Measurements from ENCODE around the gene ZNF174. TPM values are rescaled to one million over a fixed set of nuclear protein-coding genes. Genes with fewer than 3 reads are reported as not detected.

ZNF174 gene
- total RNA-seq, 2 donors from 2014 or later: 4.9 to 13.0 TPM

DNA sequence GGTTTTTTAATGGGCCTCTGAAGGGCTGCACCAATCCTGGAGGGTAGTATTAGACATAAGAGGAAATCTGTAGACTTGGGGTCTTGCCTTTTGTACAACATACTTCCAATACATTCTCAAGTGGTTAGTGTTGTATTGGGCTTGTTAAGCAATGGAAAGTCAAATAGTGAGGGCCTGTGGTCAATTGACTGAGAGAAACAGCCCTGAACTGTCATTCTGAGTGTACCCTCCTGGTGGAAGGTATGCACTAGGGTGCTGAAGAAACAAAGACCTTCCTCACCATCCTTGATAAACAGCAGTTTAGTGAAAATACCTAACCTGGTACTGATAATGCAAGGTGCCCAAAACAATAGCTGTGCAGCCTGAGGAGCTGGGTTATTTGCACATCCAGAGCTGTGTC lies 23.1 kb upstream of the ZNF174 start:
- ATAC-seq (no peak), DNase-seq (no peak)
- no peak overlapping the region for H3K27ac ChIP-seq
- H3K9me3 ChIP-seq: peaks cover 0 to 70% (median 4%) of the 10 kb centered on the region in 3 donors
- TF ChIP-seq, protein P1, sequence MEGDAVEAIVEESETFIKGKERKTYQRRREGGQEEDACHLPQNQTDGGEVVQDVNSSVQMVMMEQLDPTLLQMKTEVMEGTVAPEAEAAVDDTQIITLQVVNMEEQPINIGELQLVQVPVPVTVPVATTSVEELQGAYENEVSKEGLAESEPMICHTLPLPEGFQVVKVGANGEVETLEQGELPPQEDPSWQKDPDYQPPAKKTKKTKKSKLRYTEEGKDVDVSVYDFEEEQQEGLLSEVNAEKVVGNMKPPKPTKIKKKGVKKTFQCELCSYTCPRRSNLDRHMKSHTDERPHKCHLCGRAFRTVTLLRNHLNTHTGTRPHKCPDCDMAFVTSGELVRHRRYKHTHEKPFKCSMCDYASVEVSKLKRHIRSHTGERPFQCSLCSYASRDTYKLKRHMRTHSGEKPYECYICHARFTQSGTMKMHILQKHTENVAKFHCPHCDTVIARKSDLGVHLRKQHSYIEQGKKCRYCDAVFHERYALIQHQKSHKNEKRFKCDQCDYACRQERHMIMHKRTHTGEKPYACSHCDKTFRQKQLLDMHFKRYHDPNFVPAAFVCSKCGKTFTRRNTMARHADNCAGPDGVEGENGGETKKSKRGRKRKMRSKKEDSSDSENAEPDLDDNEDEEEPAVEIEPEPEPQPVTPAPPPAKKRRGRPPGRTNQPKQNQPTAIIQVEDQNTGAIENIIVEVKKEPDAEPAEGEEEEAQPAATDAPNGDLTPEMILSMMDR (IDR thresholded peaks at IDR 0.05): no peak
- no peak for TF ChIP-seq POLR2A (IDR thresholded peaks at IDR 0.05)
- H3K4me1 ChIP-seq: no peaks in the 10 kb centered on the region
- no peak overlapping the region for H3K4me3 ChIP-seq
- H3K36me3 ChIP-seq (replicated peaks in 1 of 2; ENCODE audit: insufficient read depth in 1 of 2, low read depth in 2 of 2): peaks cover 6% of the 10 kb centered on the region in 2 donors
- no peaks in the 10 kb centered on the region for H3K27me3 ChIP-seq
- intact Hi-C loops (cut with DNase I): no loop called here

DNA sequence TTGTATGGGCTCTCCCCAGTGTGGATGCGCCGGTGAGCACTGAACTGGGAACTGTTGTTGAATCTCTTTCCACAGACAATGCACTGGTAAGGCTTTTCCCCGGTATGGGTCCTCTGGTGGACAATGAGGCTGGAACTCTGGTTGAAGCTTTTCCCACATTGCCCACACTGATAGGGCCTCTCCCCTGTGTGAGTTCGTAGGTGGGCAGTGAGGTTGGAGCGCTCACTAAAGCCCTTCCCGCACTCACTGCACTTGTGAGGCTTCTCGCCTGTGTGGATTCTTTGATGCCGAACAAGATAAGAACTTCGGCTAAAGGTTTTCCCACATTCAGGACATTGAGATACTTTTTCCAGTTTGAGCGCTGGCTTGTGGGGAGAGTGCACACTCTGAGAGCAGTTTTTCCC lies 18.0 kb upstream of the ZNF174 start:
- peaks cover 31% of the 10 kb centered on the region in 2 donors for H3K36me3 ChIP-seq (replicated peaks in 1 of 2; ENCODE audit: insufficient read depth in 1 of 2, low read depth in 2 of 2)
- DNase-seq: no peak
- no peak for TF ChIP-seq POLR2A (IDR thresholded peaks at IDR 0.05)
- TF ChIP-seq, protein P1 (IDR thresholded peaks at IDR 0.05): no peak
- H3K4me3 ChIP-seq: no peak overlapping the region
- H3K27ac ChIP-seq: no peak overlapping the region
- ATAC-seq: no peak
- H3K4me1 ChIP-seq: no peaks in the 10 kb centered on the region
- 94 to 95% methylated on average over 8 to 10 of the region's 10 CpGs for WGBS, 2 donors
- peaks cover 0 to 83% (median 10%) of the 10 kb centered on the region in 3 donors for H3K9me3 ChIP-seq
- intact Hi-C loops (cut with DNase I): loop anchor here (5.0 kb wide), 1 partner anchor 71 kb away; no protein-coding TSS in a partner anchor
- H3K27me3 ChIP-seq: no peaks in the 10 kb centered on the region

DNA sequence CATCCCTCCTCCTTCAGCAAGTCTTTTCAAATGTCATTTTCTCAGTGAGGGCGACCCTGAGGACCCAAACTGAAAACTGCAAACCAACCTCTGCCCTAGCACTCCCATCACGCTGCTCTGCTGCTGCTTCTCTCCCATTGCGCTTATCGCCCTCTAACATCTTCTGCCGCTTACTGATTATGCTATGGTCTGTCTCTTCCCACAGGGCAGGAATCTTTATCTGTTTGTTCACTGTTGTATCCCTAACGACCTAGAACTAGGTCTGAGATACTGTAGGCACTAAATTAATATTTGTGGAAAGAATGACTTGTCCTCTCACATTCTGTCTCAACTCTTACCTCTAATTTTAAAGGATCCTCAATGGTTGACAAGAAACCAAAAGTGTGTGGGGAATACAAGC lies 12.7 kb upstream of the ZNF174 start:
- ATAC-seq (no peak), DNase-seq (no peak)
- no peak overlapping the region for H3K27ac ChIP-seq
- TF ChIP-seq, protein P1 (IDR thresholded peaks at IDR 0.05): no peak
- no peak for TF ChIP-seq POLR2A (IDR thresholded peaks at IDR 0.05)
- intact Hi-C loops (cut with DNase I): no loop called here
- H3K4me3 ChIP-seq: no peak overlapping the region
- H3K9me3 ChIP-seq: peaks cover 0 to 59% (median 3%) of the 10 kb centered on the region in 3 donors
- no peaks in the 10 kb centered on the region for H3K27me3 ChIP-seq
- peaks cover 40 to 43% of the 10 kb centered on the region in 2 donors for H3K36me3 ChIP-seq (replicated peaks in 1 of 2; ENCODE audit: insufficient read depth in 1 of 2, low read depth in 2 of 2)
- H3K4me1 ChIP-seq: no peaks in the 10 kb centered on the region
- WGBS, 2 donors: 93 to 94% methylated on average over 6 of the region's 6 CpGs

DNA sequence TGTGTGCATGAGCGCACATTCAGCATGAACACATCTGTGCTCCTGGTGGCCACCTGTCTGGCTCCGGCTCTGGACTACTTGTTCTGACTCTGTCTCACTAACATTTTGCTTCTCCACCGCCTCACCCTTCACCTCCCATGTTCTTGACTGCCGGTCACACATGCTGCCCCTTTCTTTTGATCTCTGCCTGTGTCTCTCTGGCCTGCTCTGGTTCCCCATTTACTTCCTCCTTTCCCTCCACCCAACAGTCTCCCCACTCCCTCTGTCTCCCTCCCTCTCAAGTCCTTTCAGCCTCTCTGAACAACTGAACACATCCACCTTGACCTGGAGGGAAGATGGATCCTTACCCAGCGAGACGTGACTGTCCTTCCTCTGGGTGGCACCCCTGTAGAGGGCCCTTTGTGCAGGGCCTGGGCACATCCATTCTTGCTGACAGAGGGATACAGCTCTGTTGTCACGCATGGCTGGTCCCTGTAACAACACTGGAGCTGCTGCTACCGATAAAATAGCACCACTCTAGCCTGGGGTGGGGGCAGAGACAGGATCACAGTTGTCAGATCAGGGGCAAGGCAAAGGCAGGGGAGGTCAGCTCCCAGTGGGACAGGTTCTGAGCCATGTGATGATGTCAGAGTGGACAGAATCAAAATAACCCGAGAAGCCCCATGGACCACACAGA lies 11.2 kb upstream of the ZNF174 start:
- no peak overlapping the region for H3K27ac ChIP-seq
- no peaks in the 10 kb centered on the region for H3K4me1 ChIP-seq
- WGBS, 2 donors: 84 to 91% methylated on average over 9 of the region's 9 CpGs
- intact Hi-C loops (cut with DNase I): no loop called here
- peaks cover 30% of the 10 kb centered on the region in 2 donors for H3K36me3 ChIP-seq (replicated peaks in 1 of 2; ENCODE audit: insufficient read depth in 1 of 2, low read depth in 2 of 2)
- H3K9me3 ChIP-seq: peaks cover 0 to 48% (median 0%) of the 10 kb centered on the region in 3 donors
- H3K27me3 ChIP-seq: no peaks in the 10 kb centered on the region
- ATAC-seq (no peak), DNase-seq (no peak)
- H3K4me3 ChIP-seq: no peak overlapping the region
- TF ChIP-seq POLR2A (IDR thresholded peaks at IDR 0.05): no peak
- TF ChIP-seq, protein P1 (IDR thresholded peaks at IDR 0.05): no peak

DNA sequence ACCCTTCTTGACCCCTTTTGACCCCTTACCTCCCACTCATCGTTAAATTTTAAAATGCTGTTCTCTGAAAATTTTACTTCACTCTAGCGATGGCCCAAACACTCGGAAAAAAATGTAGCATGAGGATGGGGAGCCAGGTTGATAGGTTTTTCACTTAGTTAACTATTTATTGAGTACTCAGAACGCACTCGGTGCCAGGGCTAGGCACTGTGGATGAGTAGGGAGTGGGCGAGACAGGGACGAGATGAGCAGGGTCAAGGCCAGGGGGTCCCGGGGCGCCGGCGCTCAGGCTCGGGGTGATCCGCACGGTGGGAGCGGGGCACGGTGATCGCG lies 603 bp upstream of the ZNF174 start:
- Histone ChIP-seq H3K4me1 (peaks cover 20% of the 10 kb centered on the region), H3K36me3 (replicated peaks in 1 of 2; ENCODE audit: insufficient read depth in 1 of 2, low read depth in 2 of 2) (peaks cover 14% of the 10 kb centered on the region in 2 donors), H3K27ac (peak overlapping the region; percentile 46 to 86 (median 84)), H3K4me3 (peak overlapping the region; percentile 98 to 100), H3K9me3 (peaks cover 0 to 21% (median 0%) of the 10 kb centered on the region in 3 donors), H3K27me3 (no peaks in the 10 kb centered on the region)
- TF ChIP-seq POLR2A (IDR thresholded peaks at IDR 0.05): no peak
- TF ChIP-seq, protein P1 (IDR thresholded peaks at IDR 0.05): no peak
- ATAC-seq (no peak), DNase-seq (no peak)
- intact Hi-C loops (cut with DNase I): no loop called here
- WGBS, 2 donors: 0% methylated on average over 8 to 18 of the region's 18 CpGs
